MM.1S (cell line): ENCODE measurements around the gene DCDC2C.

Experiments used
- DNase-seq: peaks from one replicate; pipeline ENCODE4 v3.0.0-alpha.2; 2015
- H2AFZ ChIP-seq: fragments of 300-600 bp; sonication (generic); 2 replicates; pipeline ENCODE4 v1.6.0; 2016; ENCODE audit warnings: antibody characterized with exemption, low read length
- H3F3A ChIP-seq: fragments of 300-600 bp; sonication (generic); 2 replicates; pipeline ENCODE4 v1.6.1; 2016; ENCODE audit warnings: mild to moderate bottlenecking, antibody characterized with exemption, low read length, moderate library complexity, mixed read lengths; ENCODE audit not compliant: insufficient read depth
- H3K27ac ChIP-seq: fragments of 300-600 bp; sonication (generic); 2 replicates; pipeline ENCODE4 v1.5.1; 2016; ENCODE audit warnings: mild to moderate bottlenecking, low read length
- H3K27me3 ChIP-seq: fragments of 300-600 bp; sonication (generic); replicated peaks from 2 replicates; pipeline ENCODE4 v1.6.0; 2016; ENCODE audit warnings: low read length; ENCODE audit not compliant: insufficient read depth
- H3K36me3 ChIP-seq: fragments of 300-600 bp; sonication (generic); replicated peaks from 2 replicates; pipeline ENCODE4 v1.6.1; 2016; ENCODE audit warnings: mild to moderate bottlenecking, low read length, mixed read lengths; ENCODE audit not compliant: insufficient read depth
- H3K4me1 ChIP-seq: fragments of 300-600 bp; sonication (generic); 2 replicates; pipeline ENCODE4 v1.6.1; 2016; ENCODE audit warnings: low read length, mixed read lengths
- H3K4me2 ChIP-seq: fragments of 300-600 bp; sonication (generic); 2 replicates; pipeline ENCODE4 v1.6.0; 2016; ENCODE audit warnings: low read depth, low read length
- H3K4me3 ChIP-seq: fragments of 300-600 bp; sonication (generic); 2 replicates; pipeline ENCODE4 v1.5.1; 2016; ENCODE audit warnings: low read length, mixed read lengths
- H3K79me2 ChIP-seq: fragments of 300-600 bp; sonication (generic); 2 replicates; pipeline ENCODE4 v1.6.1; 2016; ENCODE audit warnings: mixed run types, low read length, mixed read lengths
- H3K9ac ChIP-seq: fragments of 300-600 bp; sonication (generic); 2 replicates; pipeline ENCODE4 v1.6.1; 2016; ENCODE audit warnings: low read length, mixed read lengths
- H3K9me2 ChIP-seq: fragments of 300-600 bp; sonication (generic); replicated peaks from 2 replicates; pipeline ENCODE4 v1.6.1; 2016; ENCODE audit warnings: mild to moderate bottlenecking, low read length, mixed read lengths; ENCODE audit not compliant: insufficient read depth
- H3K9me3 ChIP-seq: fragments of 300-600 bp; sonication (generic); replicated peaks from 2 replicates; pipeline ENCODE4 v1.6.1; 2016; ENCODE audit warnings: mild to moderate bottlenecking, low read length, mixed read lengths; ENCODE audit not compliant: insufficient read depth
- H4K20me1 ChIP-seq: fragments of 300-600 bp; sonication (generic); 2 replicates; pipeline ENCODE4 v1.6.1; 2016; ENCODE audit warnings: mild to moderate bottlenecking, low read length, moderate library complexity, mixed read lengths; ENCODE audit not compliant: insufficient read depth
- EZH2 ChIP-seq: fragments of 300-600 bp; sonication (generic); optimal IDR thresholded peaks from 2 replicates; pipeline ENCODE3; 2017; ENCODE audit warnings: low read depth, mild to moderate bottlenecking, antibody characterized with exemption, low read length, mixed read lengths
- EZH2phosphoT487 ChIP-seq: fragments of 300-600 bp; sonication (generic); IDR thresholded peaks from 2 replicates; pipeline ENCODE4 v1.6.1; 2018; ENCODE audit warnings: antibody characterized with exemption, low read length
- TF ChIP-seq, protein P1 (sequence below): fragments of 300-600 bp; sonication (generic); IDR thresholded peaks from 2 replicates; pipeline ENCODE4 v1.5.1; 2016; ENCODE audit warnings: antibody characterized with exemption, low read length, mixed read lengths

The DCDC2C gene

DNA sequence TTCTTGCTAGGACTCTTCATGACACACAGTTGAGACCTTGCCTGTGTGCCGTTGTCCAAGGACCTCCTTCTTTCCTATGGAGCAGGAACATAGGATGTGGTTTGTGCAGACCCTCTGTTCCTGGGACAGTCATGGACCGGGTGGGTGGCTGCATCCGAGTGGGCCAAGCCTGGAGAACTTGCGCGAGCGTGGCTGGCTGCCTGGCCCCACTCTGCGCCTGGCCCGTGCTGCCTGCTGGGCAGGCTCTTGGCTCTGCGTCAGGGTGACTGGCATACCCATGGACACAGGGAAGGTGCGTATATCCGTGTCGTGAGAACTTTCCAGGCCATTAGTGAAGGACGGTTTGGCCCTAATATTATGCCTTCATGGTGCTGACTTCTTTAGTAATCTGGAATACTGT lies 68.2 kb downstream of the DCDC2C start:
- no peaks in the 10 kb centered on the region for H3K79me2 ChIP-seq
- TF ChIP-seq, protein P1, sequence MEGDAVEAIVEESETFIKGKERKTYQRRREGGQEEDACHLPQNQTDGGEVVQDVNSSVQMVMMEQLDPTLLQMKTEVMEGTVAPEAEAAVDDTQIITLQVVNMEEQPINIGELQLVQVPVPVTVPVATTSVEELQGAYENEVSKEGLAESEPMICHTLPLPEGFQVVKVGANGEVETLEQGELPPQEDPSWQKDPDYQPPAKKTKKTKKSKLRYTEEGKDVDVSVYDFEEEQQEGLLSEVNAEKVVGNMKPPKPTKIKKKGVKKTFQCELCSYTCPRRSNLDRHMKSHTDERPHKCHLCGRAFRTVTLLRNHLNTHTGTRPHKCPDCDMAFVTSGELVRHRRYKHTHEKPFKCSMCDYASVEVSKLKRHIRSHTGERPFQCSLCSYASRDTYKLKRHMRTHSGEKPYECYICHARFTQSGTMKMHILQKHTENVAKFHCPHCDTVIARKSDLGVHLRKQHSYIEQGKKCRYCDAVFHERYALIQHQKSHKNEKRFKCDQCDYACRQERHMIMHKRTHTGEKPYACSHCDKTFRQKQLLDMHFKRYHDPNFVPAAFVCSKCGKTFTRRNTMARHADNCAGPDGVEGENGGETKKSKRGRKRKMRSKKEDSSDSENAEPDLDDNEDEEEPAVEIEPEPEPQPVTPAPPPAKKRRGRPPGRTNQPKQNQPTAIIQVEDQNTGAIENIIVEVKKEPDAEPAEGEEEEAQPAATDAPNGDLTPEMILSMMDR = no peak
- TF ChIP-seq EZH2phosphoT487 = no peak
- no peak for TF ChIP-seq EZH2
- H3K4me3 ChIP-seq = no peak overlapping the region
- no peaks in the 10 kb centered on the region for H3K9me2 ChIP-seq
- H2AFZ ChIP-seq = no peak overlapping the region
- no peaks in the 10 kb centered on the region for H3K9me3 ChIP-seq
- no peaks in the 10 kb centered on the region for H3K4me1 ChIP-seq
- no peaks in the 10 kb centered on the region for H3F3A ChIP-seq
- no peaks in the 10 kb centered on the region for H3K27me3 ChIP-seq
- no peaks in the 10 kb centered on the region for H3K36me3 ChIP-seq
- no peaks in the 10 kb centered on the region for H4K20me1 ChIP-seq
- H3K4me2 ChIP-seq = no peak overlapping the region
- DNase-seq = no peak
- H3K27ac ChIP-seq = no peak overlapping the region
- H3K9ac ChIP-seq = no peak overlapping the region

- Histone ChIP-seq H3K9me2 (no peaks in the 10 kb centered on the region), H3K27ac (no peak overlapping the region), H3F3A (no peaks in the 10 kb centered on the region), H3K27me3 (no peaks in the 10 kb centered on the region), H2AFZ (no peak overlapping the region), H3K79me2 (no peaks in the 10 kb centered on the region), H3K4me2 (no peak overlapping the region), H3K36me3 (no peaks in the 10 kb centered on the region), H3K4me3 (no peak overlapping the region), H3K9ac (no peak overlapping the region), H3K4me1 (no peaks in the 10 kb centered on the region), H3K9me3 (no peaks in the 10 kb centered on the region), H4K20me1 (no peaks in the 10 kb centered on the region)
- no peak for TF ChIP-seq EZH2
- TF ChIP-seq, protein P1 = no peak
- TF ChIP-seq EZH2phosphoT487 = no peak
- DNase-seq = no peak
Measured at GRCh38 chr2:3774336-3774735, 71.0 kb downstream of the DCDC2C start.

DNA sequence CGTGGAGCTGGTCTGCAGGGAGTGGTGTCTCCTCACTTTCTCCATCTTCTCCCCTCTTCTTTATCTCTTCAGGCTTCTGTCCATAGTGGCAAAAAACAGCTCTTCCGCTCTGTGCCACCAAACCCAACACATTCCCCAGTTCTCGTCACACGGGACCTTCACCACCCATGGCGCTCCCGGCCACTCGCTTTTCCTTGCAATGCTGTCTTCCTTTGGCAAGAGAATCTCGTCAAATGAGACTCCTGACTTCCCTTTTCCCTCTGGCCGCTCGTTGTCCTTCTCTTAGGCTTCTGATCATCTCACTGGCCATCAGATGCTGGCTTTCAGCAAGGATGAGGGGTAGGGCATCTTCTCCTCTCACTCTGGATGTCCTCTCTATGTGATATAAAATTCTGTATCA lies 72.9 kb downstream of the DCDC2C start:
- Histone ChIP-seq H3F3A (no peaks in the 10 kb centered on the region), H3K27me3 (no peaks in the 10 kb centered on the region), H3K9me3 (no peaks in the 10 kb centered on the region), H3K4me1 (no peaks in the 10 kb centered on the region), H3K36me3 (no peaks in the 10 kb centered on the region), H4K20me1 (no peaks in the 10 kb centered on the region), H3K4me3 (no peak overlapping the region), H3K9me2 (no peaks in the 10 kb centered on the region), H2AFZ (no peak overlapping the region), H3K27ac (no peak overlapping the region), H3K4me2 (no peak overlapping the region), H3K79me2 (no peaks in the 10 kb centered on the region), H3K9ac (no peak overlapping the region)
- DNase-seq = no peak
- TF ChIP-seq EZH2phosphoT487 (no peak), EZH2 (no peak)
- TF ChIP-seq, protein P1 = no peak
